Stimulated activated CD4-positive, alpha-beta T cell treated with anti-CD3 and anti-CD28 coated beads, Interleukin-1b, Interleukin-23, amount 100 ng/mL, for 1 hour (primary cell): Measurements from ENCODE around the gene METTL18.
"Not testable (repeated sequence)": the region's sequence is repeated elsewhere in the genome, so short reads cannot be mapped to it uniquely, and the experiment has no call there.

Experiments
- DNase-seq, 2 donors: peaks; one replicate each; pipeline ENCODE4 v3.0.0-alpha.2; 2020; ENCODE audit warnings: low read depth in 2 of 2

METTL18 gene

DNA sequence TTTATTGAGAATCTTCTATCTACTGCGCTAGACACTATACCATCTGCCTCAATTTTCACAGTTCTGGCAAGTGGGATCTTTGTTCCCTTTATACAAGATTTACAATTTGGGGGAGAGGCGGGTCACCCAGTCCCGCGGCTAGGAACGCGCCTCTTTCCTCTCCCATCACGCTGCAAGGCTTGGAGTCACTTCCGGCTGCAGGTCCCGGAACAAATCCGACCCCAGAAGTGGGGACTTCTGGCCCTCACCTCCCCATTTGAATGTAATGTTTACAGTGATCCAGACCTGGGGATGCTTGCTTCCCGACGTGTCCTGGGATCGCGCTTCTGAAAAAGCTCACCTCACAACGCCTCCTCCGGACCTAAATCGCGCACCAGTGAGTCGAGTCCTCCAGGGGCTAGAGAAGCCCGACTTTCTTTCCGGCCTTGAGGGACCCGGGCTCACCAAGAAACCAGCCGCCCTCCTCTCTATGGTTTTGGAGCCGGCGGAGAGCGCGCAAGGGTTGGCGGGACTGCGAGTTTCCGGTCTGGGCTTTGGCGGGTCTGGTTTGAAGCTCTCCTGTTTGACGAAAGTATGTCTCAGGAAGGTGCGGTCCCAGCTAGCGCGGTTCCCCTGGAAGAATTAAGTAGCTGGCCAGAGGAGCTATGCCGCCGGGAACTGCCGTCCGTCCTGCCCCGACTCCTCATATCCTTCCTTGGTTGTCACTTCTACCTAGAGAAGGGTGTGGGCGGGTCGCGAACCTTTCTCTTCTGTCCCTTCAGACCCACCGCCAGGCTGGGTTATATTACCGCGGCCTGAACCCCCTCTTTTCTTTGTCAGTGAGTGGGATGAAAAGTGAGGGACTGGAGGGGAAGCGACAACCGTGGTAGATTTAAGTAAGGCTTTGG is at the start of gene METTL18:
Gene METTL18, minus strand, starts transcription at position 378 of the 887 bp plus-strand sequence. CDS start 1,212 bp downstream, outside the sequence.
- peak; percentile 67 to 75 for DNase-seq

DNA sequence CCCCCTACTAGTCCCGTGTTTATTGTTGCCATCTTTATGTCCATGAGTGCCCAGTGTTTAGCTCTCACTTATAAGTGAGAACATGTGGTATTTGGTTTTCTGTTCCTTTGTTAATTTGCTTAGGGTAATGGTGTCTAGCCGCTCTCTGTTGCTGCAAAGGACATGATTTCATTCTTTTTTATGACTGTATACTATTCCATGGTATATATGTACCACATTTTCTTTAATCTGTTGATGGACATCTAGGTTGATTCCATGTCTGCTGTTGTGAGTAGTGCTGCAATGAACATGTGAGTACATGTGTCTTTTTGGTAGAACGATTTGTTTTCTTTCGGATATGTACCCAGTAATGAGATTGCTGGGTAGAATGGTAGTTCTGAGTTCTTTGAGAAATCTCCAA is 44.2 kb upstream of the METTL18 start:
- no peak for DNase-seq

DNA sequence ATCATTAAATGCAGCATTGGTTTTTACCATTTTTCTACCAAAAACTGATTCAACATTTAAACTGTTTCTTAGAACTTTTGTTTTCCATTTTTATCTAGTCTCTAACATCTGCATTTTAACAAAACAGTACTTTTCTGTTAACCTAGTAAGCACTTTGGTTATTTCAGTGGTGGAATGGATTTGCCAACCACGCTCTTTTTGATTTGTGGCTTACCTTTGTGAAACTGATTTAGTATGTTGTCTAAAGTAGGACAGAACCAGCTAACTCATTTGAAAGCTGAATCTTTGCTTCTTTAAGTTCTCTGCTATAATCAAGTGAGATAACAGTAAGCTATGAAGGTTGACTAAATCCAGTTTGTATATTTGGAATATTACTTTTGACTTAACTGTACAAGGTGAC is 41.5 kb upstream of the METTL18 start:
- no peak for DNase-seq

DNA sequence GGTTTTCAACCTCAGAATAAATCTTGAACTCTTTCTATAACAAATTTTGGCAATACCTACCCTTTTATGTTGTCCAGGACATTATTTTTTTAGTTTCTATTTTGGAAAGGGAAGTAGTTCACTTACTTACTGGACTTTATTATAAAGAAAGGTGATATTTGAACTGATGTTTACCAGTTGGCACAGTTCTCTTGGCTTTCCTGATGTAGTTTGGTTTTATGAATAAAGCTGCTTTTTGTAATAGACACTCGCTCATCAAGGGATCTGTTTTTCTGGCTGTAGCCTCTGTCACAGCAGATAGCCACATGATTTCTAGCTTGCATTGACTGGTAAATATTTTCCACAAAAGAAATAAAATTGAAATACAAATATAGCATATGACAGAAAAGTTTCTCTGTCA is 40.9 kb upstream of the METTL18 start:
- no peak for DNase-seq

DNA sequence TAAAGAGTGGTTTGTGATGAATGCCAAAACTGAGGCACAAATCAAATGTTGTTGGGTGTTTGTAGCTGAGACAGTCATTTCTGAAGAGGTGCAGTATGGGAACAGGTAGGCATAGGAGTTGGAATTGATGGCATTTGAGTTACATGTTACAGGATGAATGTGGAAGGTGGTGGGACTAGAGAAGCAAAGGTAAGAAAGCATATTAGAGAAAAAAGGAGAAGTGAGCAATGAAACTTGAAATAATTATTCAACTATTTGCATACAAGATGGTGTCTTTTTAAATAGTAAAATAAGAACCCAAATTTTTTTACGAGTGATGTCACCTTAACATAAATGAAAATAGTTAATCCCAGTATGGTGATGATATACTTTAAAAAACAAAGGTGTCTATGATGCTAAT is 40.2 kb upstream of the METTL18 start:
- no peak for DNase-seq

DNA sequence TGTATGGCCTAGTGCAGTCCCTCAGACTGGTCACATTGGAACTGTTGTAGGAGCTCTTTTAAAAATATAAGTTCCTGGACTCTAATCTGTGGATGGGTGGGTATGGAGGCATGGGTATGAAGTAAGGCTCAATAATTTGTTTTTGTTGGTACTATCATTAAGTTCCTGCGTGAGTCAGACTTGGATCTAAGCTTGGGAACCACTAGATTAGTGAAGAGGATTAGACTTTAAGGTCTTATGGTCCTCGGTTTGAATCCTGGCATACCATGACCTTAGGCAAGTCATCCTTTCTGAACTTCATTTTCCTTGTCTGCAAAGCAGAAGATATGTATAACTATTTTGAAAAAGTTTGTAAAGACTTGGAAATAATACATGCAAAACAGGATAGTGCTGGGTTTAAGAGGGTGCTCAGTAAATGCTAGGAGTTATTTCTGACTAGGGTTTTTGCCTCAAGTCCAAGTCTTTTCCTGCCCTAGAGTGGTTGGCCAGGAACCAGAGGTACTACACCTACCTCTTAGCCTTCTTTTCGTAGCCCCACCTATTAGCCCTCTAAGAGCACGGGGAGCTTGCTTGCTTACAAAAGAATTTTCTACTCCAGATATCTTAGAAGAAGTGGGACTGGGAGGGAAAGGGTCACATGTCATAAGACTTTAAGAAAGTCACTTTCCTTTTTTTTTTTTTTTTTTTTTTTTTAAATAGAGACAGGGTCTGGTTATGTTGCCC is 38.6 kb upstream of the METTL18 start:
- no peak for DNase-seq

DNA sequence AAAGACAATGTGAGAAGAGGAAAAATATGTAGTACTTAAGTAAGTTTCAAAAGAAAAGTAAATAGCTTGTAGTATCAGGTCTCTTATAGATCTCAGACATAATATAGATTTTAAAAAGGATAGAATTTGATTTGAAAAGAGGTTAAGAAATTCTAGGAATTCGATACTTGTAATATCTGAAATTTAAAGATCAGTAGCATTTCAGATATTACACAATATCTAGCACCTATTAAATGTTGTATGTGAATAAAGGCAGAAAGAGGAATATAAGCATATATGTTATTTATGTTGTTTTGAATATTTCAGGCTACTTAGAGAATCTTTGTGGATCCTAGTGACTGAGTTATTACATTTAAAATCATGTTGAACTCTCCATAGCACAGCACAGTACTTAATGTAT is 35.0 kb upstream of the METTL18 start:
- no peak for DNase-seq

DNA sequence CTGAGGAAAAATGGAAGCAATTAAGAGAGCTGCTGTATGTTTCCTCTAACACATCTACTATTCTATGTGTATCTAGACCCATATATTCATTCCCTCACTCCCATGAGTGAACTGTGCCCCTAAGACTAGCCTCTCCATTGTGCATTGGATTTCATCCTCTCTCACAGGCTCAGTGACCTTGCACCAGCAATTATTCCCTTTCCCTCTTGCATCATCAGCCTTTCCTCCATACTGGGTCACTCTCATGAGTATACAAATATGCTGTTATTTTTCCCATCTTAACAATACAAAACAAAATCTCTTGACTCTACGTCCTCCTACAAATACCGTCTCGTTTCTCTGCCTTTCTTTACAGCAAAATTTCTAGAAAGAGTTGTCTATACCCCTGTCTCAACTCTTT is 29.4 kb upstream of the METTL18 start:
- DNase-seq, result no peak

DNA sequence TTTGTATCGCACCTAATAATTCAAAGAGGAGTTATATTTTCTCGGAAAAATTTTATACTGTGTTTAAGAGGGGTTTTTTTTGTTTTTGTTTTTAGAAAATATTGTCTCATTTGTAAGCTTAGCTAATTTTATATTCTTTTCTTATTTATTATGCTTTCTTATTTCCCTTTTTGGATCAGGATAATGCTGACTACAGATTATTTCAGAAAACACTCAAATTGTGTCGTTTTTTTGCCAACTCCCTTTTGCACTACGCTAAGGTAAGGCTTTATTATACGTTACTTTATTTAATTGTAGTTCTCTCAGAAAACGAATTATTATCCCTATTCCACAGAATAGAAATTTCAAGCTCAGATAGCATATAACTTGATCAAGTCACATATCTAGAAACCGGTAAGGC is 26.8 kb upstream of the METTL18 start:
- no peak for DNase-seq

DNA sequence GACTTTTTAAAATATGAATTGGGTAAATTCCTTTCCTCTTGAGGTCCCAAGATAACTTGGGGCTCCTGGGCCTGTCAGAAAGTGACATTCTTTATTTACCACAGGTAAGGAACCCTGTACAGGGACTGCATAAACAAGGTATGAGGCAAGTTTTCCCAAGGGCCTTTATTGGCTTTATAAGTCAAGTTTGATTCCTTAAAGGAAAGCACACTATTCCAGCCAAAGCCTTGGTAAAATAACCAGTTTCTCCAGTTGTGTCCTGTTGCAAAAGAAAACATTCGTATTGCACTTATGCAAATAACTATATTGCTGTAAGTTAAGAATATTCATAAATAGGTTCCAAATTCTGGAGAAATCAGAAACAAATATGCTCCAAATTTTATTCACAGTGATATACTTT is 21.9 kb upstream of the METTL18 start:
- no peak for DNase-seq

DNA sequence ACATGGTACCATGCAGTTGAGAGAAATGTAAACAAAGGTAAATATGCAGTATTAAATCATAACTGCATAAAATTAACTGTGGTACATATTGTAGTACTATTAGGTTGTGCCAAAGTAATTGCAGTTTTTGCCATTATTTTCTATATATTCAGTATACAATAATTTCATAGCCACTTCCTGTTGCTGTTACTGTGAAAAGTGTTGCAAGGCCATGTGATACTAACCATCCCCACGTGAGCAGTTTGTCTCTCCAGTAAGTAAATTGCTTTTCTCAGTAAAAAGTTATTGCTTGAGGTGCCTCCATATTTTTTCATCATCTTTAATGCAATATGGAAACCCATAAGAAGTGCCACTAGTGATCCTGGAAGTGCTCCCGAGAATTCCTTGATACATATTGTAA is 19.6 kb upstream of the METTL18 start:
- no peak for DNase-seq

DNA sequence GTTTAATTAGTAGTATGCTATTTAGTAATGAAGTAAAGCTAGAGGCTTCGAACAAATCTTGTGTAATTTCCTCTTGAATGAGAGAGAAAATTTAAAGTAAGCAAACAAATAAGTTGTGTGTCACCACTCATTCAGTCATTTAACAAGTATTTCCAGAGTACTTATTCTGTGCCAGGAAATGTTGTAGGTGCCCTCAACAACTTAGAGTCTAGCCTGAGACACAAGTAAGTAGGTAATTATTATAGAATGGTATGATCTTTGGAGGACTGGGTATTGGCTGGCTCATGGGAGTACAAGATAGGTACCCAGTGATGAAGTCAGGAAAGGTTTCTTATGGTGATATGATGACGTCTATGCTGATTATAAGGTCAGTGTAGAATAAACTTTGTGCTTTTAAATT is 17.4 kb upstream of the METTL18 start:
- DNase-seq, result no peak

DNA sequence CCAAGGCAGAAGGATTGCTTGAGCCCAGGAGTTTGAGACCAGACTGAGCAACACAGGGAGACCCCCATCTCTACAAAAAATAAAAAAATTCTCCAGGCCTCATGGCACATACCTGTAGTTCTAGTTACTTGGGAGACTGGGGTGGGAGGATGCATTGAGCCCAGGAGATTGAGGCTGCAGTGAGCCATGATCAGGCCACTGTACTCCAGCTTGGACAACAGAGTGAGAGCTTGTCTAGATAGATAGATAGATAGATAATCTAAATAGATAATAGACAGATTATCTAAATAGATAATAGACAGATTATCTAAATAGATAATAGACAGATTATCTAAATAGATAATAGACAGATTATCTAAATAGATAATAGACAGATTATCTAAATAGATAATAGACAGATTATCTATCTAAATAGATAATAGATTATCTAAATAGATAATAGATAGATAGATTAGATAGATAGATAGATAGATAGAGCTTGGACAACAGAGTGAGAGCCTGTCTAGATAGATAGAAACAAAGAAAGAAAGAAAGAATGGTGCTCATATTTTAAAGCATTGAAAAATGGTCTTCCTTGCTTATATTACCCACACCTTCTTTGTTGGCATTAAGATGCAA is 16.8 kb upstream of the METTL18 start:
- DNase-seq, result not testable (repeated sequence)

DNA sequence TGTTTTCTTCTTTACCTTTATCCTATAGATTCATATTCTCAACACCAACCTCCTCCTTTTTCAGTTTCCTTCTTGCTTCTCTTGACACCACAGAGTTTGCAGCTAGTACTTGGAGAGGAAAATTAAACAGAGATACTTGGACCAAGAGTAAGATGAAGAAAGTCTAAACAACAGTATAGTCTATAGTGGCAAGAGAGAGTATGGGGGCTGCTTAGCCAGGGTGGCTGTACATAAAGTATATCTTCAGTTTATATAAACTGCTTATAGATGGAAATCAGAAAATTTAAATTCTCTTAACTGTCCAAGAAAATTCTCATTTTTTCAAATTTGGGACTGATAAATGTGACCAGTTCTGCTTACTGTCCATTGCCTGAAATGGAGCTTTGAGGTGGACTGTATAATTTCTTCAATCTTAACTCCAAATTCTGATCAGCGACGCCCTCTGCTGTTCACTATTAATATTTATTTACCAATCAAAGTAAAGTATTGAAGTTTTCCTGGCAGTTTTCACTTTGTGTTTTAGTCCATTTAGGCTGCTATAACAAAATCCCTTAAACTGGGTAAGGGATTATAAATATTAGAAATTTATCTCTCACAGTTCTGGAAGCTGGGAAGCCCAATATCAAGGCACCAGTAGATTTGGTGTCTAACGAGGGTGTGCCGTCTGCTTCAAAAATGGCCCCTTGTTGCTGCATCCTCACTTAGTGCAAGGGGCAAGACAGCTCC is 14.8 kb upstream of the METTL18 start:
- DNase-seq, result no peak

DNA sequence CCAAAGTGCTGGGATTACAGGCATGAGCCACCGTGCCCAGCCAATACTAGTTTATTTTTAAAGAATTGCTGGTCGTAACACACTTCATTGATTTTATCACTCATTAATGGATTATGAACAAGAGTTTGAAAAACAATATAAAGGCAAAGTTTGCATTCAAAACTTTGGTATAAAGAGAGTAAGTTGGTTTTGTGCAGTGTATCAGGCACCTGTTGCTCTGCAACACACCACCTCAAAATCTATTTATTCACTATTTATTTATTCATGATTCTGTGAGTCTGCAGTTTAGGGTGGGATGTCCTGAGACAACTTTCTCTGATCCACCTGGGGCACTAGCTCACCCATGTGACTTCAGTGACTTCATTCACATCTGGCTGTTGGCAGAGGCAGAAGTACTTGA is 10.2 kb upstream of the METTL18 start:
- DNase-seq, result no peak

DNA sequence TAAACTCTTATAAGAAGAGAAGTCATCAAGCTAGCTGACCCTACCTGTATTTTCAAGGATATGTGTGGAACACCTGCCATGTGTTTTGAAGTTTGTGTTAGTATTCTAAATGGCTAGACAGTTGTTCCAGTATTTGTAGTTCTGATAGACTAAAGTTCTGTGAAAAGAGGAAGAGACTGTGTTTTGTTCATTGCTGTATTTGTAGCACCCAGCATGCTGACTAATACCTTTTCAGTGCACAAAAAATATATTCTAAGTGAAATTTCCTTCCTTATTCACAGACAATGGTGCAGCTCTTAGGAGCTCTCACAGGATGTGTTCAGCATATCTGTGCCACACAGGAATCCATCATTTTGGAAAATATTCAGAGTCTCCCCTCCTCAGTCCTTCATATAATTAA is 8.2 kb upstream of the METTL18 start:
- DNase-seq, result no peak

DNA sequence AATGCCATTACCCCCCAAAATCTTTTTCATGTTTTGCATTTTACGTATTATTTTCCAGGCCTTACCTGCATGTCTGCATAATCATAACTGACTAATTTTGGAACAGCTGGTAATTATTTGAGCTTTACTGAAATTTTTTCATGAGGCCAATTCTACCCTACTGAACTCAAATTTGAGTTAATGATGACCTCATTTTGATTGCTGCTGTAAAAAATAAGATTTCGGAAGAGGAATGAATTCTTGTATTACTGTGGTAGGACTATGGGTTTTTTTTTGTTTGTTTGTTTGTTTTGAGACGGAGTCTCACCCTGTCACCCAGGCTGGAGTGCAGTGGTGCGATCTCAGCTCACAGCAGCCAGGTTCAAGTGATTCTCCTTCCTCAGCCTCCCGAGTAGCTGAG is 2.6 kb upstream of the METTL18 start:
- DNase-seq, result no peak

DNA sequence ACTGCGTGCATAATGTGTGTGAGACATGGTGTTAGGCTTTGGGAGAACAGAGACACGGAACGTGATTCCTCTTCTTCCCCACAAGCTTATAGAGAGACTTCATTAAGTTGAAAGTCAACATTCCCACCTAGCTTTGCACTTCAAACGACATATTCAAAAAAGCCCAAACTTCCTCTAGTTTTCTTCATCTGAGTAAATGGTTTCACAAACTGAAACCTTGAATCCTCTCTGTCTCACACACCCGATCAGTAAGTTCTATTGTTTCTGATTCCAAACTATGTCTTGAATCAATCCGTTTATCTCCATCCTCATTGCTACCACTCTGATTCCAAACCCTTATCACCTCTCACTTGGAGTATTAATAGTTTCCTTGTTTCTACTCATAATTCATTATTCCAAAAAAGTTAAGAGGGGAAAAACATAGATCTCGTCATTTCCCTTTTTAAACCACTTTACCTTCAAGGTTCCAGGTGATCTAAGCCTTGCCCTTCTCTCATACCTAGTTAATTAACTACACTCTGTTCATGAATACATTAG is 1.6 kb upstream of the METTL18 start:
- no peak for DNase-seq

DNA sequence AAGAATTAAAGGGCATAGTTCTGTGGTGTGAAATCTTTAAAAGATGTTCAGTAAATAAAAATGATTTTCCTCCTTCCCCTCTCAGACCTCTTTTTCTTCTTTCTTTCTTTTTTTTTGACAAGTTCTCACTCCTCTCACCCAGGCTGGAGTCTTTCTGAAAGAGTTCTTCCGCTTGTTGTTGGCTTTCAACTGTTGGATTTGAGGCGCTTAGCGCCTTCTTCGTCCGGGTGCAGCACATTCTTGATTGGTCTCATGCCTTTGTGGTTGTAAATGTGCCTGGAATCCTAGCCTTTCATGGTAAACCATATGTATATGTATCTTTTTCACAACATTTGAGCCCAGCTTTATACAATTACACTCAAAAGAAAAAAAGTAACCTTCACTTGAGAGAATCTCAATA is 980 bp upstream of the METTL18 start:
- DNase-seq, result no peak

DNA sequence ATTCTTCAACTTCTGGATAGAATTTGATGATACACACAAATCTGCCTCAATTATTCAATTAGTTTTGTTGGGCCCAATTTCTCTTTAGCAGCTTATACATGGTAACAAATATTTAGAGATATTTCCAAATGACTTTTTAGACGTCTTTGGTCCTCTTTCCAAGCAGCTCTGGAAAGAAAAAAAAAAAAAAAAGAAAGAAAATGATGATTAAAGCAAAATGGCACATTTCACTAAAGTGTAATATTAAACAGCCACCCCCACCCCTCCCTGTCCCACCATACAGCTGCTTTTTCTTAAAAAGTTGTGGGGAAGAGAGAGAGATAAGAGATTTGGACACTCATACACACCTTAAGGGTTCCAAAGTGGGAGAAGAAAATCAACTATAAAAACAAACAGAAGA is 977 bp downstream of the METTL18 start:
- no peak for DNase-seq

DNA sequence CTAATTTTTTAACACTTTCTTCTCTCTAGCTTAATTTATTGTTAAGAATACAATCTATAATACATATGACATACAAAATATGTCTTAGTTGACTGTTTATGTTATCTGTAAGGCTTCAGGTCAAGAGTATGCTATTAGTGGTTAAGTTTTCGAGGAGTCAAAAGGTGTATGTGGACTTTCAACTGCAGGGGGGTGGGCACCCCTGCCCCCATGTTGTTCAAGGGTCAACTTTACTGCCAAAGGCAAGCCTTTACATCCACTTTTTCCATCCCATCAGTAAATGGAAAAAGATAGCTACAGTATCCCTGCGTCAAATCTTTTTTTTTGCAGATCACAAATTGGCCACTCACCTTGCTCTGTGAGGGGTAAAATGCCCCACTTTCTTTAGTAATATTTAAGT is 6.3 kb downstream of the METTL18 start:
- no peak for DNase-seq

DNA sequence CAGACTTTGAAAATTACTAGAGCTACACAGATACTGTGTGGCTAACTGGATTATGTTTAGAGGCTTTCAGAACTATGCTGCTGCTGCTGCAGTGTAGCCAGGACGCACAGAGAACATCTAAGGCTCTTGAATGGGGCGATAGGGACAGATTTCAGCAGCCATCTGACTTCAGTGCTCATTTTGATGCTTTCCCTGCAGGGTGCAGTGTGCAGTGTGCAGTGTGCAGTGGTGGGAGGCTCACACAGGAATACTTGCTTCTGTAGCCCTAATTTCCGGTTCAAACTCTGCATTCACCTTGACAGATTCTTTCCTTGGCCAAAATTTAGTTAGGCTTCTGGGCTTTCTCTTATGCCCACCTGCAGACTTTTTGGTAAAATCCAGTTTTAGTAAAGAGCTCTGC is 7.7 kb downstream of the METTL18 start:
- no peak for DNase-seq
